A673 (cell line): ENCODE results near the gene CCT2. TPM values are rescaled to one million over a fixed set of nuclear protein-coding genes. Genes with fewer than 3 reads are reported as not detected.

ENCODE experiments used
- BruUV-seq: library from RNA; stranded (reverse); fragments of 400-500 nt; replicated peaks from 2 replicates; lab custom pipeline; 2021; lab: Mats Ljungman, UMichigan
- CTCF ChIA-PET: fragments of 300-600 bp; sonication (Branson Sonifier 250); formaldehyde crosslinking; loops from one replicate; lab custom pipeline; 2022; ENCODE audit warnings: antibody characterized with exemption; lab: Charles Lee
- POLR2A ChIA-PET: fragments of 300-600 bp; sonication (Branson Sonifier 250); formaldehyde crosslinking; loops from one replicate; lab custom pipeline; 2022; ENCODE audit warnings: antibody characterized with exemption; ENCODE audit not compliant: low non-redundant PET; lab: Charles Lee
- DNase-seq: peaks from one replicate; pipeline ENCODE4 v3.0.0-alpha.2; 2015; ENCODE audit warnings: low spot score
- H3K27ac ChIP-seq: fragments of 200-600 bp; sonication (generic); 2 replicates; pipeline ENCODE4 v1.5.1; 2016; ENCODE audit warnings: mixed run types, low read depth, mild to moderate bottlenecking, mixed read lengths, antibody characterized with exemption, low read length; ENCODE audit not compliant: poor library complexity, severe bottlenecking
- H3K27me3 ChIP-seq: fragments of 200-600 bp; sonication (generic); replicated peaks from 2 replicates; pipeline ENCODE4 v1.6.1; 2017; ENCODE audit warnings: mixed run types, low read depth, mild to moderate bottlenecking, mixed read lengths, antibody characterized with exemption, low read length; ENCODE audit not compliant: insufficient read depth, poor library complexity
- H3K36me3 ChIP-seq: fragments of 200-600 bp; sonication (generic); 2 replicates; pipeline ENCODE4 v1.6.1; 2016; ENCODE audit warnings: mixed run types, mild to moderate bottlenecking, mixed read lengths, antibody characterized with exemption, low read length; ENCODE audit not compliant: insufficient read depth, poor library complexity, severe bottlenecking
- H3K4me1 ChIP-seq: fragments of 200-600 bp; sonication (generic); 2 replicates; pipeline ENCODE4 v1.6.1; 2017; ENCODE audit warnings: mixed run types, mild to moderate bottlenecking, mixed read lengths, antibody characterized with exemption, low read length; ENCODE audit not compliant: insufficient read depth, poor library complexity, severe bottlenecking
- H3K4me3 ChIP-seq: fragments of 200-600 bp; sonication (generic); 2 replicates; pipeline ENCODE4 v1.5.1; 2016; ENCODE audit warnings: low read depth, mixed run types, mild to moderate bottlenecking, mixed read lengths, low read length; ENCODE audit not compliant: poor library complexity, severe bottlenecking
- H3K9me3 ChIP-seq: fragments of 200-600 bp; sonication (generic); 2 replicates; pipeline ENCODE4 v1.6.1; 2016; ENCODE audit warnings: mixed run types, low read depth, mild to moderate bottlenecking, mixed read lengths, antibody characterized with exemption, low read length; ENCODE audit not compliant: poor library complexity, severe bottlenecking
- EZH2 ChIP-seq: fragments of 200-600 bp; sonication (generic); IDR thresholded peaks from 2 replicates; pipeline ENCODE4 v1.6.1; 2017; ENCODE audit warnings: borderline replicate concordance, low read depth, mild to moderate bottlenecking, mixed read lengths, antibody characterized with exemption, low read length; ENCODE audit not compliant: poor library complexity, severe bottlenecking
- intact Hi-C: fragments of 100-400 bp; cut with micrococcal nuclease; formaldehyde crosslinking; loops from one replicate; pipeline ENCODE4 v1.10.0; 2022; ENCODE audit not compliant: unreplicated experiment
- total RNA-seq: library from RNA; stranded (reverse); gene quantifications from 2 replicates; pipeline ENCODE4 v1.2.3, GENCODE V29; 2021
- TF ChIP-seq, protein P1 (sequence below): fragments of 300-800, 200-600 bp; sonication (generic); conservative IDR thresholded peaks from 2 replicates; pipeline ENCODE4 v1.5.1; 2017; ENCODE audit warnings: low read depth, mild to moderate bottlenecking, antibody characterized with exemption, low read length, moderate library complexity, mixed read lengths

Gene CCT2
- total RNA-seq, 1 experiment from 2014 or later: 566 TPM

DNA sequence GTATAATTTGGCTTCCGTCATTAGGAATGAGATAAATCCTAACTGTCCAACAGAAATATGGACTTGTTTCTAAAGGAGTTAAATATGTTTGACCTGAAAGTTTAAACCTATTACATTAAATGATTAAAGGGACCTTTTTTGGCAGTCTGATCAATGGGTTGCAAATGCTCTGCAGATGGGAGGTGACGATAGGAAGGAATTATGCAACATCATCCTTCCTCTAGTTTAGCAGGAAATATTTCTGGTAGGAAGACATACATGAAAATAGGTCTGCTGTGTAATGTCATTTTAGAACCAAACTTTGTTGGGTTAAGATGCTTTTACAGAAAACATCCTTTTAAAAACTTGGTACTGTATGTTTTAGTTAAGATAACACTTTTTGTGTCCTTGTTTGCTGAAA is 22.9 kb downstream of the CCT2 start:
- H3K4me3 ChIP-seq: no peak overlapping the region
- no TSS peak for BruUV-seq
- CTCF ChIA-PET: no interaction called here
- no peaks in the 10 kb centered on the region for H3K27me3 ChIP-seq
- DNase-seq: no peak
- no peak for TF ChIP-seq EZH2
- TF ChIP-seq, protein P1, sequence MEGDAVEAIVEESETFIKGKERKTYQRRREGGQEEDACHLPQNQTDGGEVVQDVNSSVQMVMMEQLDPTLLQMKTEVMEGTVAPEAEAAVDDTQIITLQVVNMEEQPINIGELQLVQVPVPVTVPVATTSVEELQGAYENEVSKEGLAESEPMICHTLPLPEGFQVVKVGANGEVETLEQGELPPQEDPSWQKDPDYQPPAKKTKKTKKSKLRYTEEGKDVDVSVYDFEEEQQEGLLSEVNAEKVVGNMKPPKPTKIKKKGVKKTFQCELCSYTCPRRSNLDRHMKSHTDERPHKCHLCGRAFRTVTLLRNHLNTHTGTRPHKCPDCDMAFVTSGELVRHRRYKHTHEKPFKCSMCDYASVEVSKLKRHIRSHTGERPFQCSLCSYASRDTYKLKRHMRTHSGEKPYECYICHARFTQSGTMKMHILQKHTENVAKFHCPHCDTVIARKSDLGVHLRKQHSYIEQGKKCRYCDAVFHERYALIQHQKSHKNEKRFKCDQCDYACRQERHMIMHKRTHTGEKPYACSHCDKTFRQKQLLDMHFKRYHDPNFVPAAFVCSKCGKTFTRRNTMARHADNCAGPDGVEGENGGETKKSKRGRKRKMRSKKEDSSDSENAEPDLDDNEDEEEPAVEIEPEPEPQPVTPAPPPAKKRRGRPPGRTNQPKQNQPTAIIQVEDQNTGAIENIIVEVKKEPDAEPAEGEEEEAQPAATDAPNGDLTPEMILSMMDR: no peak
- H3K4me1 ChIP-seq: no peaks in the 10 kb centered on the region
- peaks cover 5% of the 10 kb centered on the region for H3K36me3 ChIP-seq
- intact Hi-C loops: no loop called here
- POLR2A ChIA-PET: interaction anchor here (0.7 kb wide), 1 partner anchor 26 kb away, joined by 12 read pairs; no protein-coding TSS in a partner anchor
- H3K27ac ChIP-seq: no peak overlapping the region
- H3K9me3 ChIP-seq: no peaks in the 10 kb centered on the region

DNA sequence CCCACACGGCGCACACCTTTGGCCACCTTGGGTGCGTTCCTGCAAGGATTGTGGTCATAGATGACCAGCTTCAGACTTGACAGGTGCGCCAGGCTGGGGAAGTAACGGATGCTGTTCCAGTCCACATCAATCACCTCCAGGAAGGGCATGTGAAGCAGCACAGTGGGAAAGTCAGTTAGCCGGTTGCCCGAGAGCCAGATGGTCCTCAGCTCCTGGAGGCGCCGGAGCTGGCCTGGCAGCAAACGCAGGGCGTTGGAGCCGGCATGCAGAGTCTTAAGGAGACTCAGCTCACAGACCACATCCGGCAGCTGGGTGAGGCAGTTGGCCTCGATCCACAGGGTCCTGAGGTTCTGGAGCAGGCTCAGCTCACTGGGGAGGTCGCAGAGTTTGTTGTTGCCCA is 24.9 kb downstream of the CCT2 start:
- no peaks in the 10 kb centered on the region for H3K36me3 ChIP-seq
- H3K27me3 ChIP-seq: no peaks in the 10 kb centered on the region
- ChIA-PET POLR2A (interaction anchor here (0.7 kb wide), 1 partner anchor 379 kb away, joined by 3 read pairs; no protein-coding TSS in a partner anchor), CTCF (no interaction called here)
- no peak overlapping the region for H3K4me3 ChIP-seq
- TF ChIP-seq EZH2: no peak
- TF ChIP-seq, protein P1: no peak
- no peak overlapping the region for H3K27ac ChIP-seq
- H3K9me3 ChIP-seq: no peaks in the 10 kb centered on the region
- no peak for DNase-seq
- intact Hi-C loops: no loop called here
- no peaks in the 10 kb centered on the region for H3K4me1 ChIP-seq
- no TSS peak for BruUV-seq

DNA sequence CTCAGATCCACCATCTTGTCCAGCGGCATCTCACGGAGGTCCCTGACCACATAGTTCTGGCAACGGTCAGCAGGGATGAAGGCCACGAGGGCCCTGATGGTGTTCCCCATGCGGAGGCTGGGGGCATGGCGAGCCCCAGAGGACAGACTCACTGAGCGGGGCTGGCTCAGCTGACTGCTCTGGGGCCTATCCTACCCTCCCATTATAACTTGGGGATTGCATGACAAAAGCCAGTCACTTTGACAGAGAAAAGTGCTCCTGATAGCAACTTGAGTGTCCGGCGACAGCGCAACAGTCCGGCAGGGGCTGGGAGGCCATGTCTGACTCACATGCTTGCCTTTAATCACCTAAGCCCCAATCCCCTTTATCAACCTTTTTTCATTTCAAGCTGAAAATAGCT is 25.5 kb downstream of the CCT2 start, which contains the start of gene LRRC10:
Gene LRRC10, minus strand, starts transcription at position 179 of the 400 bp plus-strand sequence. Its CDS starts 69 bp downstream, at position 110.
- intact Hi-C loops: no loop called here
- Histone ChIP-seq H3K27me3 (no peaks in the 10 kb centered on the region), H3K4me3 (no peak within 1 kb of the TSS), H3K27ac (no peak within 1 kb of the TSS), H3K4me1 (no peaks in the 10 kb centered on the region), H3K9me3 (no peaks in the 10 kb centered on the region), H3K36me3 (no peaks in the 10 kb centered on the region)
- CTCF ChIA-PET: no interaction called here
- POLR2A ChIA-PET: no interaction called here
- BruUV-seq: no TSS peak
- no peak for TF ChIP-seq EZH2
- TF ChIP-seq, protein P1: no peak
- DNase-seq: no peak
